H9 (cell line): Measurements from ENCODE around the gene GNA12. TPM values are rescaled to one million over a fixed set of nuclear protein-coding genes. Genes with fewer than 3 reads are reported as not detected.

Source experiments
- DNase-seq: peaks from one replicate; pipeline ENCODE4 v3.0.0-alpha.2; 2017
- H2AFZ ChIP-seq: one replicate; pipeline ENCODE4 v1.6.1; 2013; ENCODE audit warnings: mild to moderate bottlenecking, low read length, control low read depth, moderate library complexity
- H2AK5ac ChIP-seq: 2 replicates; pipeline ENCODE4 v1.6.1; 2013; ENCODE audit warnings: low read length, control low read depth, mixed read lengths; ENCODE audit not compliant: insufficient read length
- H2BK120ac ChIP-seq: one replicate; pipeline ENCODE4 v1.6.1; 2013; ENCODE audit warnings: low read depth, mild to moderate bottlenecking, low read length, control low read depth, inconsistent platforms; ENCODE audit not compliant: poor library complexity, severe bottlenecking
- H2BK12ac ChIP-seq: 2 replicates; pipeline ENCODE4 v1.6.1; 2013; ENCODE audit warnings: low read length, control low read depth, mixed read lengths, low read depth; ENCODE audit not compliant: insufficient read length
- H2BK15ac ChIP-seq: 2 replicates; pipeline ENCODE4 v1.6.1; 2013; ENCODE audit warnings: low read depth, low read length, control low read depth
- H2BK20ac ChIP-seq: one replicate; pipeline ENCODE4 v1.6.1; 2013; ENCODE audit warnings: low read depth, mild to moderate bottlenecking, low read length, control low read depth, inconsistent platforms; ENCODE audit not compliant: poor library complexity, severe bottlenecking
- H2BK5ac ChIP-seq: 2 replicates; pipeline ENCODE4 v1.6.1; 2013; ENCODE audit warnings: low read length, control low read depth, mixed read lengths; ENCODE audit not compliant: insufficient read length
- H3K14ac ChIP-seq: 2 replicates; pipeline ENCODE4 v1.6.1; 2013; ENCODE audit warnings: low read length, control low read depth; ENCODE audit not compliant: insufficient read depth
- H3K18ac ChIP-seq: 2 replicates; pipeline ENCODE4 v1.6.1; 2013; ENCODE audit warnings: low read depth, mild to moderate bottlenecking, mixed read lengths, low read length, control low read depth; ENCODE audit not compliant: insufficient read length
- H3K23ac ChIP-seq: 2 replicates; pipeline ENCODE4 v1.6.1; 2013; ENCODE audit warnings: low read length, control low read depth, mixed read lengths, low read depth; ENCODE audit not compliant: insufficient read length
- H3K23me2 ChIP-seq: 2 replicates; pipeline ENCODE4 v1.6.1; 2013; ENCODE audit warnings: low read depth, mild to moderate bottlenecking, mixed read lengths, low read length, control low read depth; ENCODE audit not compliant: insufficient read length, poor library complexity, severe bottlenecking
- H3K27ac ChIP-seq: 2 replicates; pipeline ENCODE4 v1.5.1; 2013; ENCODE audit warnings: low read length, control low read depth, mixed read lengths, low read depth; ENCODE audit not compliant: insufficient read length
- H3K27me3 ChIP-seq: 2 replicates; pipeline ENCODE4 v1.6.1; 2013; ENCODE audit warnings: low read length, control low read depth, inconsistent platforms; ENCODE audit not compliant: insufficient read depth
- H3K4ac ChIP-seq: 2 replicates; pipeline ENCODE4 v1.6.1; 2013; ENCODE audit warnings: low read depth, mild to moderate bottlenecking, control low read depth, inconsistent platforms, low read length, moderate library complexity
- H3K4me1 ChIP-seq: 2 replicates; pipeline ENCODE4 v1.6.1; 2013; ENCODE audit warnings: low read length, control low read depth, inconsistent platforms; ENCODE audit not compliant: insufficient read depth
- H3K4me2 ChIP-seq: 2 replicates; pipeline ENCODE4 v1.6.1; 2013; ENCODE audit warnings: low read length, control low read depth, mixed read lengths; ENCODE audit not compliant: insufficient read length, insufficient read depth
- H3K56ac ChIP-seq: 2 replicates; pipeline ENCODE4 v1.6.1; 2013; ENCODE audit warnings: low read depth, mild to moderate bottlenecking, mixed read lengths, low read length, control low read depth; ENCODE audit not compliant: insufficient read length
- H3K79me1 ChIP-seq: 2 replicates; pipeline ENCODE4 v1.6.1; 2013; ENCODE audit warnings: low read depth, mild to moderate bottlenecking, moderate library complexity, low read length, control low read depth, inconsistent platforms; ENCODE audit not compliant: insufficient read depth, poor library complexity, severe bottlenecking
- H3K79me2 ChIP-seq: 2 replicates; pipeline ENCODE4 v1.6.1; 2013; ENCODE audit warnings: low read length, control low read depth, inconsistent platforms; ENCODE audit not compliant: insufficient read depth
- H3K9ac ChIP-seq: 2 replicates; pipeline ENCODE4 v1.6.1; 2013; ENCODE audit warnings: low read length, control low read depth, mixed read lengths; ENCODE audit not compliant: insufficient read length; ENCODE audit errors: extremely low read depth
- H3K9me3 ChIP-seq: one replicate; pipeline ENCODE4 v1.6.1; 2013; ENCODE audit warnings: low read depth, low read length, inconsistent platforms; ENCODE audit not compliant: control insufficient read depth
- H3T11ph ChIP-seq: one replicate; pipeline ENCODE4 v1.6.1; 2013; ENCODE audit warnings: mild to moderate bottlenecking, low read length, control low read depth, inconsistent platforms
- H4K20me1 ChIP-seq: one replicate; pipeline ENCODE4 v1.6.1; 2013; ENCODE audit not compliant: control insufficient read depth, insufficient read length, insufficient read depth
- H4K5ac ChIP-seq: 2 replicates; pipeline ENCODE4 v1.6.1; 2013; ENCODE audit warnings: low read depth, mild to moderate bottlenecking, mixed read lengths, low read length, control low read depth; ENCODE audit not compliant: insufficient read length
- H4K8ac ChIP-seq: replicated peaks from 2 replicates; pipeline ENCODE4 v1.6.1; 2013; ENCODE audit warnings: low read length, control low read depth, mixed read lengths, low read depth; ENCODE audit not compliant: insufficient read length
- H4K91ac ChIP-seq: 2 replicates; pipeline ENCODE4 v1.6.1; 2013; ENCODE audit warnings: low read depth, mild to moderate bottlenecking, moderate library complexity, mixed read lengths, low read length, control low read depth; ENCODE audit not compliant: insufficient read length
- H3K27ac Mint-ChIP-seq, 3 experiments: 2 replicates in 2 of 3; 3 replicates in 1 of 3; pipeline ENCODE4 v1.8.0; 2020 to 2021; ENCODE audit warnings: mixed read lengths in 3 of 3, mild to moderate bottlenecking in 1 of 3, moderate library complexity in 1 of 3
- H3K27me3 Mint-ChIP-seq: 2 replicates; pipeline ENCODE4 v1.8.0; 2021; ENCODE audit warnings: low read depth, mild to moderate bottlenecking, moderate library complexity, mixed read lengths
- H3K36me3 Mint-ChIP-seq, 3 experiments: 2 replicates in 2 of 3; 3 replicates in 1 of 3; pipeline ENCODE4 v1.8.0; 2020 to 2021; ENCODE audit warnings: low read depth in 3 of 3, mixed read lengths in 3 of 3; ENCODE audit not compliant: insufficient read depth in 1 of 3
- H3K4me1 Mint-ChIP-seq, 2 experiments: 2 replicates each; pipeline ENCODE4 v1.8.0; 2020; ENCODE audit warnings: mixed read lengths in 2 of 2
- H3K4me3 Mint-ChIP-seq, 2 experiments: 2 replicates in 1 of 2; 3 replicates in 1 of 2; pipeline ENCODE4 v1.8.0; 2020 to 2021; ENCODE audit warnings: mild to moderate bottlenecking in 2 of 2, mixed read lengths in 2 of 2, moderate library complexity in 1 of 2
- H3K9me3 Mint-ChIP-seq, 2 experiments: 2 replicates in 1 of 2; 3 replicates in 1 of 2; pipeline ENCODE4 v1.8.0; 2020; ENCODE audit warnings: mild to moderate bottlenecking in 2 of 2, mixed read lengths in 2 of 2, moderate library complexity in 1 of 2
- CTCF ChIP-seq: fragments of 200-600 bp; sonication (generic); conservative IDR thresholded peaks from 3 replicates; pipeline ENCODE4 v1.8.0; 2021; ENCODE audit warnings: antibody characterized with exemption, mild to moderate bottlenecking
- WGBS: extraction: QIAGEN DNeasy Blood & Tissue Kit; methylation state at CpG from one replicate; pipeline ENCODE4 v1.1.7; 2013; ENCODE audit warnings: missing lambda C conversion rate, low lambda C conversion rate, mixed read lengths; ENCODE audit not compliant: insufficient read length; ENCODE audit errors: extremely low coverage; 5-methylcytosine and 5-hydroxymethylcytosine counted together
- total RNA-seq: library from RNA; stranded (reverse); gene quantifications from 2 replicates; pipeline ENCODE4 v1.2.1, GENCODE V29; 2021

GNA12 gene
- total RNA-seq, 1 experiment from 2014 or later, result 60.2 TPM

- H3K9ac ChIP-seq, result no peak overlapping the region
- Mint-ChIP-seq H3K9me3 (no peaks in the 10 kb centered on the region; a peak in 1 of 5 replicates), H3K27me3 (no peaks in the 10 kb centered on the region), H3K27ac (peak overlapping the region; percentile 9 to 90 (median 84); a peak in 5 of 7 replicates), H3K36me3 (no peaks in the 10 kb centered on the region), H3K4me1 (peaks cover 57 to 66% of the 10 kb centered on the region in 2 experiments), H3K4me3 (no peak overlapping the region)
- DNase-seq, result no peak
- no peak overlapping the region for H3K18ac ChIP-seq
- TF ChIP-seq CTCF, result no peak
- H3K4me2 ChIP-seq, result no peak overlapping the region
- H4K20me1 ChIP-seq, result no peaks in the 10 kb centered on the region
- no peak overlapping the region for H2BK120ac ChIP-seq
- peaks cover 5% of the 10 kb centered on the region for H3K79me1 ChIP-seq
- H2AFZ ChIP-seq, result no peak overlapping the region
- H3K4ac ChIP-seq, result no peak overlapping the region
- peaks cover 43% of the 10 kb centered on the region; the same call in 1 of the 2 replicates for H3K79me2 ChIP-seq
- no peak overlapping the region for H3T11ph ChIP-seq
- no peak overlapping the region for H2BK15ac ChIP-seq
- no peak overlapping the region for H2BK5ac ChIP-seq
- H3K27me3 ChIP-seq, result no peaks in the 10 kb centered on the region
- H3K14ac ChIP-seq, result peak overlapping the region; percentile 32; the same call in 1 of the 2 replicates
- H2BK20ac ChIP-seq, result no peak overlapping the region
- H2AK5ac ChIP-seq, result no peak overlapping the region
- H4K5ac ChIP-seq, result no peak overlapping the region
- H4K8ac ChIP-seq, result no peak overlapping the region
- no peak overlapping the region for H3K23ac ChIP-seq
- no peak overlapping the region for H4K91ac ChIP-seq
- no peak overlapping the region for H3K56ac ChIP-seq
- H3K4me1 ChIP-seq, result peaks cover 34% of the 10 kb centered on the region; the same call in 1 of the 2 replicates
- H3K23me2 ChIP-seq, result peaks cover 3% of the 10 kb centered on the region
- no CpG with 5 or more reads among the region's 14 CpGs for WGBS
- no peak overlapping the region for H2BK12ac ChIP-seq
- H3K27ac ChIP-seq, result no peak overlapping the region
- H3K9me3 ChIP-seq, result no peaks in the 10 kb centered on the region
Measured at GRCh38 chr7:2800220-2800930, 43.7 kb downstream of the GNA12 start.
